ENCODE measurements around the gene ATP6V1B1. TPM values are rescaled to one million over a fixed set of nuclear protein-coding genes. Genes with fewer than 3 reads are reported as not detected.

ATP6V1B1 gene
- total and polyA plus RNA-seq, 2 experiments from 2014 or later, result not detected

DNA sequence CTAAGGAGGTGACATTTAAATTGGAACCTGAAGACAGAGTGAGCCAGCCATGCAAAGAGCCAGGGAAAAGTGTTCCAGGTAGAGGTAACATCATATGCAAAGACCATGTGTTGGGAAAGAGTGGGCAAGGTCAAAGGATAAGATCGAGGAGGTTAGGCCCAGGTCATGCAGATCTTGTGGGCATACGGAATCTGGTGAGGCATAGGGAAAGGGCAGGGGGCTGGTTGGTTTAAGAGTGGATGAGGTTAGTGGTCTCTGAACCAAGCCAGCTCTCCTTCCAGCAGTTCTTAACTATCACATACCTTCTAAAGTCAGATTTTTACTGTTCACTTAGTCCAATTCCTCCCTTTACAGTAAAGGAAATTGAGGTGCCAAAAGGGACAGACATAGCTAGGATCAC, 45.7 kb downstream of the ATP6V1B1 start (continued):
- TF ChIP-seq ZNF462 (CRISPR knock-in tag; IDR thresholded peaks at IDR 0.05) (no peak), EZH2 (IDR thresholded peaks at IDR 0.05; ENCODE audit: low read depth, unreplicated experiment) (no peak)

DNA sequence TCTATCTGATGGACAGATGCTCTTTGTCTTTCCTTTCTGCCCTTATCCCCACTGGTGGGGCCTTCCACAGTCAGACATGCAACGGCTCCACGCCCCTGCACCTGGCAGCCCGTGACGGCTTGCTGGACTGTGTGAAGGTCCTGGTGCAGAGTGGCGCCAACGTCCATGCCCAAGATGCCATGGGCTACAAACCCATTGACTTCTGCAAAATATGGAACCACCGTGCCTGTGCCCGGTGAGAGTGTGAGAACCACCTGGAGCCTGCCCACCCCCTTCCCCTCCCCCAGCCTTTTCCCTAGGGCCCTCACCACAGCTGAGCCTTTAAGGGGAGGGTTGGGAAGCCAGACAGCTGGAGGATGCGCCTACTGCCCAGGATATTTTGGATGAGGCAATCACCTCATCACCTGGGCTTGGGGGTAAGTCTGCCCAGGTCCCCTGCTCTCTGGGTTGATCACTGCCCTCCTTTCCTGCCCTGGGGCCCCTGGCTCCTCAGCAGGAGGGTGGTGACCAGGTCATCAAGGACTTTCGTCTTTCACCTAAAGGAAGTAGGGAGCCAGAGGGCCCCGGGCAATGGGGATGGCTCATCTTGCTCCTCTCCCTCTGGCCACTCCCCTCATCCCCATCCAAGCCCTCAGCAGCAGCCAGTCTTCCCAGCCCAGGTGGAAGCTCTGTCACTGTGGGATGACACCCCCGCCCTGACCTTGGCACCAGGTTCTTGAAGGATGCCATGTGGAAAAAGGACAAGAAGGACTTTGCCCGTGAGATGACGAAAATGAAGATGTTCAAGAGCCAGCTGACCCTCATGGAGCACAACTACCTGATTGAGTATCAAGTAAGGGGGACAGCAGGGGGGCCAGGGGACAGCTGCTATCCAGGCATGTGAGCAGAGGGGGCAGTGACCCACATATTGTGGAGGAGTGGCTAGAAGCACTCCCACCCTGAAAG, 46.4 kb downstream of the ATP6V1B1 start:
- peaks cover 9% of the 10 kb centered on the region; the same call in 1 of the 2 replicates for H3K4me1 ChIP-seq (ENCODE audit: insufficient read depth)
- no peak overlapping the region for H3K4me3 ChIP-seq
- no peaks in the 10 kb centered on the region for H3K79me2 ChIP-seq (replicated peaks; ENCODE audit: insufficient read depth)
- H3K4me2 ChIP-seq, result no peak overlapping the region
- Mint-ChIP-seq H3K4me1 (peaks cover 14% of the 10 kb centered on the region), H3K4me3 (no peak overlapping the region), H3K9me3 (no peaks in the 10 kb centered on the region; the same call in 2 of the 3 replicates), H3K27me3 (ENCODE audit: insufficient read depth, low read depth, poor library complexity) (peaks cover 29% of the 10 kb centered on the region), H3K27ac (no peak overlapping the region), H3K36me3 (ENCODE audit: low read depth) (peaks cover 9% of the 10 kb centered on the region; the same call in 1 of the 3 replicates)
- DNase-seq (ENCODE audit: low spot score) (no peak), ATAC-seq (no peak)
- peaks cover 22% of the 10 kb centered on the region for H3K27me3 ChIP-seq (ENCODE audit: insufficient read depth)
- H3K9me2 ChIP-seq (ENCODE audit: insufficient read depth), result no peaks in the 10 kb centered on the region
- no peak overlapping the region for H2AFZ ChIP-seq
- H4K20me1 ChIP-seq (replicated peaks; ENCODE audit: insufficient read depth), result peaks cover 8% of the 10 kb centered on the region
- no peak overlapping the region for H3K27ac ChIP-seq (ENCODE audit: low read depth)
- H3F3A ChIP-seq (replicated peaks; ENCODE audit: low read depth), result no peaks in the 10 kb centered on the region
- H3K36me3 ChIP-seq (ENCODE audit: insufficient read depth), result no peaks in the 10 kb centered on the region
- no peak for TF ChIP-seq POLR2AphosphoS5 (IDR thresholded peaks at IDR 0.05; ENCODE audit: low read depth)
- TF ChIP-seq ETS1 (IDR thresholded peaks at IDR 0.05), result no peak
- no peak for TF ChIP-seq EZH2 (IDR thresholded peaks at IDR 0.05; ENCODE audit: low read depth, unreplicated experiment)
- no peak for TF ChIP-seq EZH2phosphoT487 (IDR thresholded peaks at IDR 0.05; ENCODE audit: unreplicated experiment)
- TF ChIP-seq ZNF462 (CRISPR knock-in tag; IDR thresholded peaks at IDR 0.05), result no peak
